ENCODE results near the gene TSPAN18. TPM values are rescaled to one million over a fixed set of nuclear protein-coding genes. Genes with fewer than 3 reads are reported as not detected.

TSPAN18 gene
- total RNA-seq, 1 donor from 2014 or later, result 38.4 TPM

DNA sequence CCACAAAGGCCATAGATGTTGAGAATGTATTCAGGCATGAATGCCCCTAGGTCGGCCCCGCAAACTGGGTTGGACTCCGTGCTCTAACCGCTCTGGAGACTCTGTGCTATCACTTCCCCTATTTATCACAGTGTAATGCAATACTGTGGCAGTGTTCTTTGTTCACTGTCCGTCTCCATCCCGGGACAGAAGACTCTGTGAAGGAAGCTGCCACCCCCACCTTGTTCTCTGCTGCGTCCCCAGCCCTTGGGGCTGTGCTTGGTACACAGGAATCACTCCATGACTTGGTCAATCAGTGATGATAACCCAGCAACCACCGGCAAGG lies 57.6 kb downstream of the TSPAN18 start:
- no peaks in the 10 kb centered on the region for H3K9me3 ChIP-seq
- no peaks in the 10 kb centered on the region for H3K36me3 ChIP-seq
- TF ChIP-seq, protein P1, sequence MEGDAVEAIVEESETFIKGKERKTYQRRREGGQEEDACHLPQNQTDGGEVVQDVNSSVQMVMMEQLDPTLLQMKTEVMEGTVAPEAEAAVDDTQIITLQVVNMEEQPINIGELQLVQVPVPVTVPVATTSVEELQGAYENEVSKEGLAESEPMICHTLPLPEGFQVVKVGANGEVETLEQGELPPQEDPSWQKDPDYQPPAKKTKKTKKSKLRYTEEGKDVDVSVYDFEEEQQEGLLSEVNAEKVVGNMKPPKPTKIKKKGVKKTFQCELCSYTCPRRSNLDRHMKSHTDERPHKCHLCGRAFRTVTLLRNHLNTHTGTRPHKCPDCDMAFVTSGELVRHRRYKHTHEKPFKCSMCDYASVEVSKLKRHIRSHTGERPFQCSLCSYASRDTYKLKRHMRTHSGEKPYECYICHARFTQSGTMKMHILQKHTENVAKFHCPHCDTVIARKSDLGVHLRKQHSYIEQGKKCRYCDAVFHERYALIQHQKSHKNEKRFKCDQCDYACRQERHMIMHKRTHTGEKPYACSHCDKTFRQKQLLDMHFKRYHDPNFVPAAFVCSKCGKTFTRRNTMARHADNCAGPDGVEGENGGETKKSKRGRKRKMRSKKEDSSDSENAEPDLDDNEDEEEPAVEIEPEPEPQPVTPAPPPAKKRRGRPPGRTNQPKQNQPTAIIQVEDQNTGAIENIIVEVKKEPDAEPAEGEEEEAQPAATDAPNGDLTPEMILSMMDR (IDR thresholded peaks at IDR 0.05), result no peak
- H3K4me3 ChIP-seq, result no peak overlapping the region
- no peak for ATAC-seq
- peaks cover 19% of the 10 kb centered on the region for H3K4me1 ChIP-seq
- H3K27ac ChIP-seq, result no peak overlapping the region
- no peaks in the 10 kb centered on the region for H3K27me3 ChIP-seq (ENCODE audit: low read depth)
- peak; percentile 26 for DNase-seq
- intact Hi-C loops (cut with DNase I), result no loop called here

DNA sequence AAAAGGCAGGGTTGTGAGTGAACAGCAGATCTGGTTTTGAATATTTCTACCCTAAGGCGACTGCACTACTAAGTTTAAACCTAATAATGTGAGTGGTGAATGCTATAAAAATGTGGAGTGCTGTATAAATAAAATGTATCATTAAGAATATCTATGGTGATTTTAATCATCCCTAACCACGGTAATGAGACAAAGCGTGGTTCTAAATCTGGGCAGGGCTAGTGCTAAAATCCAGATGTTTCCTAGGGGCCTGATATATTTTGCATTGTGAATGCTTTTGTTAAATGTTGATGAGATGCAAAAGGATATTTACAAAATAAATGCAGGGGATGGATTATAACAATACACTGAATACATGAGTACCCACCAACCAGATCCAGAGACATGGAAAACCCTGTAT lies 58.1 kb downstream of the TSPAN18 start:
- Histone ChIP-seq H3K4me1 (peaks cover 19% of the 10 kb centered on the region), H3K36me3 (no peaks in the 10 kb centered on the region), H3K4me3 (no peak overlapping the region), H3K27me3 (ENCODE audit: low read depth) (no peaks in the 10 kb centered on the region), H3K9me3 (no peaks in the 10 kb centered on the region), H3K27ac (no peak overlapping the region)
- no peak for ATAC-seq
- intact Hi-C loops (cut with DNase I), result no loop called here
- TF ChIP-seq, protein P1 (IDR thresholded peaks at IDR 0.05), result no peak
- DNase-seq, result no peak

DNA sequence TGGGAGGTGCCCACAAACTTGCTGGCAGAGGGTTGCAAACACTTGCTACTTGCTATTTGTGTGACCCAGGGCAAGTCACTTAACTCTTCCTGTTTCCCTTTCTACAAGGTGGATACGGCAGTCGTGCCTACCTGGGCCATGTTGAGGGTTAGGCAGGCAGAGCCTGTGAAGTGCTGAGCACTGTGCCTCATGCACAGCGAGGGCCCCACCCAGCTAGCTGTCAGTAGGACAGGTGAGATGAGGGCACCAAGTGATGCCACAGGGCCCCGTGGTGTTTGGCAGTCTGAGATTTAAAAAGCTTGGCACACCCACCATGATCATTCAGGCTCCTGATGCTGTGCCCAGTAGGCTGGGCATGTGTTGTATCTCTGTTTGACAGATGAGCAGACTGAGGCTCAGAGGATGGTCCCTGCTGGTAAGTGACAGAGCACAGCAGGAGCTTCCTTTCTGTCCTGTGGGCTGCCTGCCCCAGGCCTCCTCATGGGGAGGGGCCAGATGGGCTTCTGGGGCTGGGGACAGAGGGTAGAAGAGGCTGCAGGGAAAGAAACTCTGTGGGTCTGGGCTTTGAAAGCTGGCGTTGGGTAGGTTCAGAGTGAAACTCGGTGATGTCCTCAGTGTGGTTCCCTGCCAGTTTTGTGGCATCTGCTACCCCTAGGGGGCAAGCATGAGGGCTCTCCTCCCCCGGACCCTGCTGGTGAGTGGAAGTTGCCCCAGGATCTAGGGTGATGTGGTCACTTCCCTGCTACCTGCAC lies 59.3 kb downstream of the TSPAN18 start:
- no peaks in the 10 kb centered on the region for H3K36me3 ChIP-seq
- H3K4me3 ChIP-seq, result no peak overlapping the region
- ATAC-seq, result no peak
- DNase-seq, result no peak
- peaks cover 12% of the 10 kb centered on the region for H3K4me1 ChIP-seq
- intact Hi-C loops (cut with DNase I), result no loop called here
- no peak overlapping the region for H3K27ac ChIP-seq
- H3K9me3 ChIP-seq, result no peaks in the 10 kb centered on the region
- no peaks in the 10 kb centered on the region for H3K27me3 ChIP-seq (ENCODE audit: low read depth)
- TF ChIP-seq, protein P1 (IDR thresholded peaks at IDR 0.05), result peak; percentile 7

DNA sequence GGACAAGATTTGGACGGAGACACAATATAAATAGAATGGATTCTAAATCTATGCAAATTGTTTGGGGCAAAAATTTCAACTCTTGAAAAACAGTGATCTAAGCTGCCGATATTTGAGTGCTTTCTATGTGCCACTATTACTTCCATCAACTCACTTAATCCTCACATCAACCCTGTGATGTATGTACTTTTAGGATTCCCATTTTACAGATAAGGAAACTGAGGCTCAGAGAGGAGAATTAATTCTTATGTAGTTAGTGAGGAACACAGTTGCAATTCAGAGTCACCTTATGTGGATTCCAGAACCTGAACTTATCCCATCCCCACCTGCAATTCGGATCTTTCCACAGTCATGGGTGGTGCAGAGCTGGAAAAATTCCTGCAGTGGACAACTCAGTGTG lies 60.3 kb downstream of the TSPAN18 start:
- no peak for ATAC-seq
- intact Hi-C loops (cut with DNase I), result no loop called here
- no peak for DNase-seq
- peaks cover 7% of the 10 kb centered on the region for H3K4me1 ChIP-seq
- H3K4me3 ChIP-seq, result no peak overlapping the region
- TF ChIP-seq, protein P1 (IDR thresholded peaks at IDR 0.05), result no peak
- H3K27ac ChIP-seq, result no peak overlapping the region
- H3K9me3 ChIP-seq, result no peaks in the 10 kb centered on the region
- H3K36me3 ChIP-seq, result no peaks in the 10 kb centered on the region
- H3K27me3 ChIP-seq (ENCODE audit: low read depth), result no peaks in the 10 kb centered on the region

DNA sequence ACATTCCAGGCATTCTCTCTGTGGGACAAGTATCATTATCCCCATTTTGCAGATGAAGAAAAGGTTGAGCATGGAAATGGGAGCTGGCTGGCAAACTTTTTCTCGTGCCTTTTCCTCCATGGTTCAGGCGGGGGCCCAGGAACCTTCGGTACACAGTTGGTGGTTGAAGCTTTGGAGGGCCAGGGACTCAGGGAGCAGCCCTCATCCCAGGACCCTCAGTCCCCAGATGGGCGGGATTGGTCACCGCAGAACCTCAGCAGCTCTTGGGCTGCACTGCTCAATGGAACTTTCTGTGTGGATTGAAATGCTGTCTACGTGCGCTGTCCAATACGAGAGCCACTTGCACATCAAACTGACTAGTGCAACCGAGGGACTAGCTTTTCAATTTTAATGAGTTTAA lies 61.2 kb downstream of the TSPAN18 start:
- TF ChIP-seq, protein P1 (IDR thresholded peaks at IDR 0.05), result no peak
- DNase-seq (no peak), ATAC-seq (no peak)
- H3K9me3 ChIP-seq, result no peaks in the 10 kb centered on the region
- no peaks in the 10 kb centered on the region for H3K27me3 ChIP-seq (ENCODE audit: low read depth)
- intact Hi-C loops (cut with DNase I), result no loop called here
- H3K27ac ChIP-seq, result no peak overlapping the region
- H3K4me1 ChIP-seq, result peaks cover 7% of the 10 kb centered on the region
- no peak overlapping the region for H3K4me3 ChIP-seq
- no peaks in the 10 kb centered on the region for H3K36me3 ChIP-seq

Measured in lower lobe of right lung (tissue), 2 donors.